Caki2 (cell line): ENCODE measurements around the gene GPR153. TPM values are rescaled to one million over a fixed set of nuclear protein-coding genes. Genes with fewer than 3 reads are reported as not detected.
"Not testable (repeated sequence)": the region's sequence is repeated elsewhere in the genome, so short reads cannot be mapped to it uniquely, and the experiment has no call there.

Experiments
- DNase-seq: peaks from one replicate; pipeline ENCODE4 v3.0.0-alpha.2; 2015; ENCODE audit warnings: low read depth
- in situ Hi-C: cut with HindIII; loops from 2 replicates; pipeline ENCODE4 v1.10.0; 2016; ENCODE audit warnings: low sequenced_read_pairs, low pct_unique_long_range_greater_than_20kb, mixed read lengths
- total RNA-seq: library from RNA; depleted of rRNA; stranded (reverse); fragments of >200 nt; shearing (Covaris generic); gene quantifications from 2 replicates; pipeline ENCODE4 v1.2.3, GENCODE V29; 2014; ENCODE audit warnings: low replicate concordance

Gene GPR153
- total RNA-seq, 1 experiment from 2014 or later: 2.4 TPM

GRCh38 chr1:6243993-6244392, 16.9 kb downstream of the GPR153 start, which contains the start of gene HES3:
Gene HES3 (plus strand): TSS chr1:6244179. CDS start chr1:6244366, 187 bp downstream.
- in situ Hi-C loops: no loop called here
- DNase-seq: no peak

GRCh38 chr1:6243053-6243834, 17.7 kb downstream of the GPR153 start:
- DNase-seq: no peak
- in situ Hi-C loops: no loop called here

GRCh38 chr1:6241887-6242740, 18.8 kb downstream of the GPR153 start:
- DNase-seq: no peak
- in situ Hi-C loops: no loop called here

GRCh38 chr1:6241107-6241886, 19.6 kb downstream of the GPR153 start:
- no peak for DNase-seq
- in situ Hi-C loops: no loop called here

GRCh38 chr1:6239950-6240768, 20.7 kb downstream of the GPR153 start:
- no peak for DNase-seq
- in situ Hi-C loops: no loop called here

- no peak for DNase-seq
- in situ Hi-C loops: no loop called here
These were observed 21.6 kb downstream of the GPR153 start for GRCh38 chr1:6239213-6239752.

- in situ Hi-C loops: no loop called here
- no peak for DNase-seq
These were observed 23.8 kb downstream of the GPR153 start for GRCh38 chr1:6237093-6237492.

GRCh38 chr1:6235296-6235677, 25.6 kb downstream of the GPR153 start:
- no peak for DNase-seq
- in situ Hi-C loops: no loop called here

GRCh38 chr1:6234502-6235295, 26.2 kb downstream of the GPR153 start:
- DNase-seq: no peak
- in situ Hi-C loops: no loop called here

GRCh38 chr1:6233376-6233775, 27.5 kb downstream of the GPR153 start:
- in situ Hi-C loops: no loop called here
- no peak for DNase-seq

GRCh38 chr1:6225651-6226050, 35.2 kb downstream of the GPR153 start:
- no peak for DNase-seq
- in situ Hi-C loops: no loop called here

GRCh38 chr1:6224718-6225117, 36.2 kb downstream of the GPR153 start:
- peak; percentile 39 for DNase-seq
- in situ Hi-C loops: no loop called here

GRCh38 chr1:6223617-6224016, 37.3 kb downstream of the GPR153 start:
- in situ Hi-C loops: no loop called here
- no peak for DNase-seq

GRCh38 chr1:6222636-6223035, 38.3 kb downstream of the GPR153 start:
- no peak for DNase-seq
- in situ Hi-C loops: no loop called here

- no peak for DNase-seq
- in situ Hi-C loops: no loop called here
These were observed 39.6 kb downstream of the GPR153 start for GRCh38 chr1:6221210-6221784.

GRCh38 chr1:6220236-6220635, 40.7 kb downstream of the GPR153 start:
- in situ Hi-C loops: no loop called here
- no peak for DNase-seq

- DNase-seq, in situ Hi-C loops: not testable (repeated sequence)
These were observed 41.3 kb downstream of the GPR153 start for GRCh38 chr1:6219641-6220040.
